GM18873 (cell line): Measurements from ENCODE around the gene ENPP3.

Experiments used
- ATAC-seq: cut with Tn5 transposase; IDR thresholded peaks from one replicate; pipeline ENCODE4 v1.9.1; 2021; ENCODE audit warnings: mild to moderate bottlenecking, moderate library complexity, moderate number of reproducible peaks; ENCODE audit not compliant: unreplicated experiment, low FRiP score

The ENPP3 gene

GRCh38 chr6:131642565-131642964 is 5.5 kb downstream of the ENPP3 start:
- ATAC-seq, result no peak

- no peak for ATAC-seq
These were observed 6.0 kb downstream of the ENPP3 start for GRCh38 chr6:131642987-131643611.

- ATAC-seq, result no peak
These were observed 6.9 kb downstream of the ENPP3 start for GRCh38 chr6:131643855-131644460.

- ATAC-seq, result no peak
These were observed 7.8 kb downstream of the ENPP3 start for GRCh38 chr6:131644921-131645320.

- no peak for ATAC-seq
These were observed 8.7 kb downstream of the ENPP3 start for GRCh38 chr6:131645846-131646245.

GRCh38 chr6:131646249-131646670 is 9.2 kb downstream of the ENPP3 start:
- no peak for ATAC-seq

- ATAC-seq, result no peak
These were observed 14.7 kb downstream of the ENPP3 start for GRCh38 chr6:131651782-131652181.

- ATAC-seq, result no peak
These were observed 15.4 kb downstream of the ENPP3 start for GRCh38 chr6:131652472-131652871.

GRCh38 chr6:131654326-131654725 is 17.2 kb downstream of the ENPP3 start:
- ATAC-seq, result no peak

GRCh38 chr6:131655387-131655786 is 18.3 kb downstream of the ENPP3 start:
- ATAC-seq, result no peak

- ATAC-seq, result no peak
These were observed 18.8 kb downstream of the ENPP3 start for GRCh38 chr6:131655951-131656350.

GRCh38 chr6:131656667-131657066 is 19.6 kb downstream of the ENPP3 start:
- ATAC-seq, result no peak

GRCh38 chr6:131657222-131657621 is 20.1 kb downstream of the ENPP3 start:
- ATAC-seq, result no peak

GRCh38 chr6:131657630-131658111 is 20.6 kb downstream of the ENPP3 start:
- ATAC-seq, result no peak

GRCh38 chr6:131658287-131658686 is 21.2 kb downstream of the ENPP3 start:
- ATAC-seq, result no peak

- ATAC-seq, result no peak
These were observed 23.1 kb downstream of the ENPP3 start for GRCh38 chr6:131660195-131660594.

GRCh38 chr6:131663578-131664165 is 26.6 kb downstream of the ENPP3 start:
- ATAC-seq, result no peak

- no peak for ATAC-seq
These were observed 32.8 kb downstream of the ENPP3 start for GRCh38 chr6:131669891-131670290.

GRCh38 chr6:131673184-131673583 is 36.1 kb downstream of the ENPP3 start:
- ATAC-seq, result no peak

- ATAC-seq, result no peak
These were observed 41.3 kb downstream of the ENPP3 start for GRCh38 chr6:131678442-131678841.

GRCh38 chr6:131680868-131681267 is 43.8 kb downstream of the ENPP3 start:
- no peak for ATAC-seq

- ATAC-seq, result no peak
These were observed 44.5 kb downstream of the ENPP3 start for GRCh38 chr6:131681585-131681984.
